ENCODE measurements around the gene MS4A10. TPM values are rescaled to one million over a fixed set of nuclear protein-coding genes. Genes with fewer than 3 reads are reported as not detected.
A peak's percentile ranks its signal among the peaks of the same experiment; 100 is the strongest.
"Not testable (repeated sequence)": the region's sequence is repeated elsewhere in the genome, so short reads cannot be mapped to it uniquely, and the experiment has no call there.

MS4A10 gene
- polyA plus RNA-seq, 4 donors = 0.10 to 0.25 (median 0.16) TPM

- no peak for DNase-seq (ENCODE audit: low read depth in 4 of 4, low spot score in 2 of 4)
Observed at GRCh38 chr11:60821827-60822599, 36.9 kb downstream of the MS4A10 start.

- not testable (repeated sequence) for DNase-seq (ENCODE audit: low read depth in 4 of 4, low spot score in 2 of 4)
Observed at GRCh38 chr11:60823745-60824306, 38.7 kb downstream of the MS4A10 start.

GRCh38 chr11:60825118-60825517, 40.0 kb downstream of the MS4A10 start:
- DNase-seq (ENCODE audit: low read depth in 4 of 4, low spot score in 2 of 4) = no peak

GRCh38 chr11:60825790-60826189, 40.7 kb downstream of the MS4A10 start:
- DNase-seq (ENCODE audit: low read depth in 4 of 4, low spot score in 2 of 4) = no peak

GRCh38 chr11:60830478-60831142, 45.5 kb downstream of the MS4A10 start:
- no peak for DNase-seq (ENCODE audit: low read depth in 4 of 4, low spot score in 2 of 4)

GRCh38 chr11:60831143-60831500, 46.0 kb downstream of the MS4A10 start:
- DNase-seq (ENCODE audit: low read depth in 4 of 4, low spot score in 2 of 4) = peak in 2 of 4 donors; percentile 51 to 59

- DNase-seq (ENCODE audit: low read depth in 4 of 4, low spot score in 2 of 4) = no peak
Observed at GRCh38 chr11:60831501-60832079, 46.5 kb downstream of the MS4A10 start.

GRCh38 chr11:60834742-60835533, 49.8 kb downstream of the MS4A10 start:
- DNase-seq (ENCODE audit: low read depth in 4 of 4, low spot score in 2 of 4) = no peak

- DNase-seq (ENCODE audit: low read depth in 4 of 4, low spot score in 2 of 4) = no peak
Observed at GRCh38 chr11:60835534-60835846, 50.4 kb downstream of the MS4A10 start.

GRCh38 chr11:60836866-60837515, 51.9 kb downstream of the MS4A10 start:
- no peak for DNase-seq (ENCODE audit: low read depth in 4 of 4, low spot score in 2 of 4)

GRCh38 chr11:60838132-60838531, 53.0 kb downstream of the MS4A10 start:
- DNase-seq (ENCODE audit: low read depth in 4 of 4, low spot score in 2 of 4) = no peak

GRCh38 chr11:60840470-60841430, 55.6 kb downstream of the MS4A10 start:
- peak in 1 of 4 donors; percentile 68 for DNase-seq (ENCODE audit: low read depth in 4 of 4, low spot score in 2 of 4)

GRCh38 chr11:60841797-60842667, 56.9 kb downstream of the MS4A10 start, which contains the start of gene CCDC86:
Gene CCDC86, plus strand, starts transcription at chr11:60842113. Its CDS starts 12 bp downstream, at chr11:60842125.
- peak; percentile 81 to 94 (median 92) for DNase-seq (ENCODE audit: low read depth in 4 of 4, low spot score in 2 of 4)

- no peak for DNase-seq (ENCODE audit: low read depth in 4 of 4, low spot score in 2 of 4)
Observed at GRCh38 chr11:60842668-60843600, 57.8 kb downstream of the MS4A10 start.

GRCh38 chr11:60844045-60844869, 59.1 kb downstream of the MS4A10 start:
- no peak for DNase-seq (ENCODE audit: low read depth in 4 of 4, low spot score in 2 of 4)

GRCh38 chr11:60844870-60845221, 59.7 kb downstream of the MS4A10 start:
- DNase-seq (ENCODE audit: low read depth in 4 of 4, low spot score in 2 of 4) = no peak
